ENCODE data around the gene TIMM17B.
"Not testable (repeated sequence)": the region's sequence is repeated elsewhere in the genome, so short reads cannot be mapped to it uniquely, and the experiment has no call there.

Gene TIMM17B

DNA sequence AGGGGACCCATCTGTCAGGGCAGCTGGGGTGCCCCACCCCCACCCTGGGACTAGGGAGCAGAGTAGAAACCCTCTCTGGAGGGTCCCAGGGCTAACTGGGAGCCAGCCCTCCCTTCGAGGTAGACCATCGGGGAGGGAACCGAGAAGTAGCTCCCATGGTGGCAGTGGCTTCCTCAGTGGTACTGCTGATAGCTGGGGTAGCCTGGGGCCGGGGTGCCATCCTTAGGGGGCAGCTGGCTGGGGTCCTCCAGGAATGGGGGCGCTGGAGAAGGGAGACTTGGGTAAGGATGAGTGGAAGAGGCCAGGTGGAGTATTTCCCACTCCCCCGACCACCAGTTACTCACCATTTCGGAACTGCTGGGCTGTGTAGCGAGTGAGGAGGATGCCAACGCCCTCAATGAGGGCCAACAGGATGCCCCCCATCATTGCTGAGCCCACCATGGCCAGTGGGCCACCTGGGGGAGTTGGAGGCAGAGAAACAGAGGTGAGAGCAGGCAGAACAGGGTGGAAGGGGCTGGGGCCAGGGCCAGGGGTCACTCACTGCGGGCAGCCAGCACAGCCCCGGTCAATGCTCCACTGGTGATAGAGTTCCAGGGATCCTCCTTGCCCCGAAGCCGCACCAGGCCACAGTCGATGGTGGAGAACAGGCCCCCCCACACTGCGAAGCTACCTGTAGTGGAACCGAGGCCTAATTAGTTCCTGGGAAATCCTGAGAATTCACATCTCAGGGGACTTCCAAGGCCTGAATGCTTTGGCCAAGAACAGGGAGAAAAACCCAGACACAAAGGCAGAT lies 3.8 kb downstream of the TIMM17B start:
- no peak for DNase-seq

DNA sequence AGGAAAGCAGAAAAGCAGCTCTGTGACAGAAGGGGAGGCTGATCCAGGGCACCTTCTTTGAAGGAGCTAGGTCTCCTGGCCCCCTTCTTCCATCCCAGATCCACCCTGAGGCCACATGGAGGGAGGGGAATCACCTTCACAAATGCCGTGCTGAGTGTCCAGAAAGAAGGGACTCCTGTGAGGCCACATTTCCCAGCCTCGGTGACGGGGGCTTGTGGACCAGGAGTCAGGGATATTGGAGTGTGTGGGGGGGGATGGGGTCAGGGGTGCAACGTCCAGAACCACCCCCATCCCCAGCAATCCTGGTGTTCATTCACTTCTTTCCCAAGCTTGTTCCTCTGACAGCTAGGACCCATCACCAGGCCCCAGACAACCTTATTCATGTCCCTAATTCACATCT lies 4.7 kb downstream of the TIMM17B start:
- no peak for DNase-seq

DNA sequence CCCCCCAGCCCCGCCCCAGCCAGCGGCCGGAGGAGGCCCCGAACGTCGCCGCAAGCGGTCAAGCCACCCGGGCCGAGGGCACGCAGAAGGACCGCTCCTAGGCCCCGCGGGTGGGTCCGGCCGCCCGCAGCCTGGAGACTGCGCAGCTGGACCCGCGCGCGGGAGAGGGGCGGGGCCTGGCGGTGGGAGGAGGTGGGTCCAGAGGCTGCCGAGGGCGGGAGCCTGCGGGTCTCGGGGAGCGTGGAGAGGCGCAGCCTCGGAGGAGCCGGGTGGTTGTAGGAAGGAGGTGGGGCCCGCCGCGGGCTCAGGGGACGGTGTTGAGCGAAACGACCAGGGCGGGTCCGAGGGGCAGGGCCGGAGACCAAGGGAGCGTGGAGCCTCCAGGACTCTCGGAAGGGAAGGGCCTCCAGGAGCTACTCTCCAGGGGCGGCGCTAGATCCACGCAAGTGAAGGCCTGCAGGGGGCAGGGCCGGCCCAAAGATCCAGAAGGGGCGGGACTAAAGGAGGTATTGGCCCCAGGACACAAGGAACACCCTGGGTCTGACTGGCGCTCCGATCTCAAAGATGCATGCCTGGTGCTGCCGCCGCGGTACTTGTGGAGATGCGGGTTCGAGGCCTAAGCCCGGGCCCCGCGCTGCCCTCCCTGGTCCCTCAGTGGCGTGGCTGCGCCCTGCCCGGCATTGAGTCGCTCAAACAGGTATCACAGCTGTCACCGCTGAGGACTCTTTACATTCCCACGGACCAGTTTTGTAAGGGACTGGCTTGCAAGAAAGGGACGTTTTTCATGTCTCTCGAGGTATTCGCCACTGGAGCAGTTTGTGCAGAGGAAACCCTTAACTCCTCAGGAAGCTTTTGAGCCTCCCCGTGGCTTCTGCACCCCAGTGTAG lies 5.9 kb downstream of the TIMM17B start:
- DNase-seq: peak; percentile 92

DNA sequence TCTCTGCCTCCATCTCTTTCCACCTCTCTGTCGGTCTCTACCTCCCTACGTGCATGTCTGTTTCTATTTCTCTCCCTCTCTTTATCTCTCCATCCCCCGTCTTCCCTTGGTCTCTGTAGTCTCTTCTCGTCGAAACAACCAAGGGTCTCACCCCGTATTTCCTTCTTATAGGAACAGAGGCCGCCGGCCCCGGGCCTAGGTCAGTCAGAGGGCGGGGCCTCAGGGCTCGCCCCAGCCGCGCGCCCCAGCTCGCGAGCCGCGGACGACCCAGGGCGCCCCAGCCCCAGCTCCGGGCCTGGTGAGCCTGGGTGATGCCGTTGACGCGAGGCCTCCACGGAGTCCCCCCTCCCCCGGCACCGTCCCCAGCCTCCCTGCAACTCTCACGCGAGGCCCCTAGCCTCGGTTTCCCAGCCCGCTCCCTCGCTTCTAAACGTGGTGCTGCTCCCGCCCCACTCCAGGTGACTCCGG lies 6.6 kb downstream of the TIMM17B start:
- peak; percentile 49 for DNase-seq

DNA sequence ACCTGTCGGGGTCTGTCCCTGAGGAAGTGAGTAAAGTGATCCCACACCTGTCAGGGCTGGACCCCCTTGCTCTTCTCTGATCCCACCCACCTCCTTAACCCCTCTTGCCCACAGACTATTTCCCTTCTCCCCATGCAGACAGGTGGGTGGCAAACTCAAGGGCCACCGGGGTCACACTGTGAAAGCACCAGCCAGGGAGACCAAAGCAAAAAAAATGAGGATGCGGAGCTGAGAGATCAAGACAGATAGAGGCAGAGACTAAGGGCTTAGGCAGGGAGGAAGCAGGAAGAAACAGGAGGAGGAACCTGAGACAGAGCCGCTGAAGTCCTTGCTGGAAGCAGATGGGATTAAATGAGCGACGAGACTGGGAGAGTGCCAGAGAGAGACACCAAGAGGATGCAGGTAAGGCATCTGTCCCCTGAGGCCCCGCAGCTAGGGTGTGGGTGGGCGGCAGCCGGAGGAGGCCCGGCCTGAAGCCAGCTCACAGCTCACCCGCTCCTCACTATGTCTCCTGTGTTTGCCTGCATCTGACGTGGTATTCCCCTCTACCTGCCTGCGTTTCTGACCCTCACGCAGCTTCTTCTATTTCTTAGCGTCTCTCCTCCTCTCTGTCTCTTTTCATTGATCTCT lies 7.2 kb downstream of the TIMM17B start:
- DNase-seq: peak; percentile 27

DNA sequence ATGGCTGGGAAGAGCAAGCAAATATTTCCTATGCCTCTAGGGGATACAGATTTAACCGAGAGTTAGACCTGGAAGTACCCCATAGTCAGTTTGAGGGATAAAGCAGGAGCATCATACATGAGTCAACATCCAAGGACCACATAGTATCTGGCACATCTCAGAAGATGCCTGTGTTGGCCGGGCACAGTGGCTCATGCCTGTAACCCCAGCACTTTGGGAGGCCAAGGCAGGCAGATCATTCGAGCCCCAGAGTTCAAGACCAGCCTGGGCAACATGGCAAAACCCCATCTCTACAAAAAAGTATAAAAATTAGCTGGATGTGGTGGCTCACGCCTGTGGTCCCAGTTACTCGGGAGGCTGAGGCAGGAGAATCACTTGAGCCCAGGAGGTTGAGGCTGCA lies 11.0 kb downstream of the TIMM17B start:
- DNase-seq: not testable (repeated sequence)

DNA sequence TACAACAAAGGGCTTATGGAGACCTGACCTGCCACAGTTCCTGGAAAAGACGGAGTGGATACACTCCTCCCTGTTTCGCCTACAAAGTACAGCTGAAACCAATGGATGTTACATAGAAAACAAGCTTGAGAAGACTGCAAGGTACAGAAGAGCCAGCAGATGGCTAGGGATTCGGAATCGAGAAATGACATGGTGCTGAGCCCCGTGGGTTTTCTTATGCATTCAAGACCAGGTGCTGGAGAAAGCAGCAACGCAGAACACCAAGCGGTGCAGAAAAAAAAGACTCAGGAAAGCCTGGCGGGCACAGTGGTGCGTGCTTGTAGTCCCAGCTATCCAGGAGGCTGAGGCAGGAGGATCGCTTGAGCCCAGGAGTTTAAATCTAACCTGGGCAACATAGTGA lies 13.8 kb downstream of the TIMM17B start:
- DNase-seq: peak; percentile 3

DNA sequence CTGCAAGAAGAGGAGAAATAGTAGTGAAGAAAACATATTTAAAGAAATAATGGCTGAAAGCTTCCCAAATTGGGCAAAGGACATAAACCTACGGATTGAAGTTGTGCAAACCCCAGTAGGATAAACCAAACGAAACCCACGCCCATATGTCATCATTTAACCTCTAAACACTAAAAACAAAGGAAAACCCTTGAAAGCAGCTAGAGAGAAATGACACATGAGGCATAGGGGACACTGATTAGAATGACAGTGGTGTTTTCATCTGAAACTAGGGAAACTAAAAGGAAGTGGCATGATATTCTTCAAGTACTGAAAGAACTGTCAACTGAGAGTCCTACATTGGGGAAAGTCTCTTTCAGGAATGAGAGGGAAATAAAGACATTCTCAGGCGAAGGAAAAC lies 20.6 kb downstream of the TIMM17B start:
- not testable (repeated sequence) for DNase-seq

DNA sequence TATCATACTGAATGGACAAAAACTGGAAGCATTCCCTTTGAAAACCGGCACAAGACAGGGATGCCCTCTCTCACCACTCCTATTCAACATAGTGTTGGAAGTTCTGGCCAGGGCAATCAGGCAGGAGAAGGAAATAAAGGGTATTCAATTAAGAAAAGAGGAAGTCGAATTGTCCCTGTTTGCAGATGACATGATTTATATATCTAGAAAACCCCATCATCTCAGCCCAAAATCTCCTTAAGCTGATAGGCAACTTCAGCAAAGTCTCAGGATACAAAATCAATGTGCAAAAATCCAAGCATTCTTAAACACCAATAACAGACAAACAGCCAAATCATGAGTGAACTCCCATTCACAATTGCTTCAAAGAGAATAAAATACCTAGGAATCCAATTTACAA lies 25.6 kb downstream of the TIMM17B start:
- not testable (repeated sequence) for DNase-seq

DNA sequence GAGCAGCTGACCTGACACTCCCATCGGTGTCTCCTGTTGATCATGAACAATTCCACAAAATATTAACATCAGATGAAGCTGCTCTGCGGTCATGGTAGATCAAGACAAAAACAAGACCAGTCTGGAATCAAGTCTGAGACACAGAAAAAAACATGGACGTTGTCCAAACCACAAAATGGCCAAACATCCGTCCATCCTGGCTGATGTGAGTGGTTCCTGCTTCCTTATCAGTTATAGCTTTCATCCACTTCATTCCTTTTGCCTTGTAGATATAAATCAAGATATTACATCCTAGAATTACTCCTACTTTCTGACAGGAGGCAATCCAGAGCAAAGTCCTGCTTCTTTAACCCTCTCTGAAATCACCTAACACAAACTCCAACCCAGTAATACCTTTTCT lies 33.4 kb downstream of the TIMM17B start:
- DNase-seq: no peak

DNA sequence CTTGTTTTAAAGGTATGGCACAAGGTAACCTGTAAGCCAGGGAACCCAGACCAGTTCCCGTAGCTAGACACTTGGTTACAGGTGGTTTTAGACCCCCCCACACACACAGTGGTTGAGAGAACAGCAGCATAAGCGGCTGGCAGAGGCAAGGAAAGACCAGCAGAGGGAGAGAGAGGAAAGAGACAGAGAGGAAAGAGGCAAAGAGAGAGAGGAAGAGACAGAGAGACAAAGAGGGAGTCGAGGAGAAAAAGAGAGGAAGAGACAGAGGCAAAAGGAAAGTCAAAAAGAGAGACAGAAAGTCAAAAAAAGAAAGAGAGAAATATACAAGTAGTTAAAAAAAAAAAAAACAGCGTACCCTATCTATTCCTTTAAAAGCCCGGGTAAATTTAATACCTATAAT lies 42.7 kb downstream of the TIMM17B start:
- DNase-seq: peak; percentile 42

DNA sequence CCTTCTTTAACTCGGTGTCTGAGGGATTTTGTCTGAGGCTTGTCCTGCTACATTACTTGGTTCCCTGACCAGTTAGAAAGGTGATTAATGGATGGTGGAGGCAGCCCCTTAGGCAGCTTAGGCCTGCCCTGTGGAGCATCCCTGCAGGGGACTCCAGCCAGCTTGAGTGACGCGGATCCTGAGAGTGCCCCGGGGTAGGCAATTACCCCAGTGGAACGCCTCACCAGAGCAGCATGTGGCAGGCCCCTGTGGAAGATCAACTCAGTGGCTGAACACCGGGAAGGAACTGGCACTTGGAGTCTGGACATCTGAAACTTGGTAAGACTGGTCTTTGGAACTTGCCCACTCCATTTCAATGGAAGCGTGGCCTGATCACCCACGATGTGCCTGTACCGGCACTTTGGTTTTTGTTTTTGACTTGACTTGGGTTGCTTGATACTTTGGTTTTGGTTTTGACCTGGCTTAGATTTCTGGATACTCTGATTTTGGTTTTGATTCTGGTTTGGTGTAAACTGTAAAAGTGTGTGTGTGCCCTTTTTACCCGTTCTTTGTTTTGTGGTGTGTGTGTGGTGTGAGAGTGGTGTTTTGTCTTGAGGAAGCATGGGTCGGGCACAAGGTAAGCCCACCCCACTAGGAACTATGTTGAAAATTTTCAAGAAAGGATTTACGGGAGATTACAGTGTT lies 43.3 kb downstream of the TIMM17B start:
- DNase-seq: not testable (repeated sequence)

DNA sequence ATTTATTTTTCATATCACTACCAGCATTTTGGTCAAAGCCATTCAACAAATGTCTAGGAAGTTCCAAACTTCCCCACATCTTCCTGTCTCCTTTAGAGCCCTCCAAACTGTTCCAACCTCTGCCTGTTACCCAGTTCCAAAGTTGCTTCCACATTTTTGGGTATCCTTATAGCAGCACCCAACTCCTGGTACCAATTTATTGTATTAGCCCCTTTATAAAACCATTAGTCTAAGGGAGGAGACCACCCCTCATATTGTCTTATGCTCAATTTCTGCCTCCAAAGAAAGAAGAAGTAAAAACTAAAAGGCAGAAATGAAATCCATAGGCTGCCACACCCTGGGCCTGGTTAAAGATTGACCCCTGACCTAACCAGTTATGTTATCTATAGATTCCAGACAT lies 44.1 kb downstream of the TIMM17B start:
- DNase-seq: not testable (repeated sequence)

DNA sequence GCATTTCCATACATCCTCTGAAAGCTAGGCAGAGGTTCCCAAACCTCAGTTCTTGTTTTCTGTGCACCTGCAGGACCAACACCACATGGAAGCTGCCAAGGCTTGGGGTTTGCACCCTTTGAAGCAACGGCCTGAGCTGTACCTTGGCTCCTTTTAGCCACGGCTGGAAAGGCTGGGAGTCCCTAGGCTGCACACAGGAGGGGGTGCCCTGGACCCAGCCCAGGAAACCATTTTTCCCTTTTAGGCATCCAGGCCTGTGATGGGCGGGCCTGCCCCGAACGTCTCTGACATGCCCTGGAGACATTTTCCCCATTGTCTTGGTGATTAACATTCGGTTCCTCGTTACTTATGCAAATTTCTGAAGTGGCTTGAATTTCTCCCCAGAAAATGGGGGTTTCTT lies 44.7 kb downstream of the TIMM17B start:
- DNase-seq: no peak

DNA sequence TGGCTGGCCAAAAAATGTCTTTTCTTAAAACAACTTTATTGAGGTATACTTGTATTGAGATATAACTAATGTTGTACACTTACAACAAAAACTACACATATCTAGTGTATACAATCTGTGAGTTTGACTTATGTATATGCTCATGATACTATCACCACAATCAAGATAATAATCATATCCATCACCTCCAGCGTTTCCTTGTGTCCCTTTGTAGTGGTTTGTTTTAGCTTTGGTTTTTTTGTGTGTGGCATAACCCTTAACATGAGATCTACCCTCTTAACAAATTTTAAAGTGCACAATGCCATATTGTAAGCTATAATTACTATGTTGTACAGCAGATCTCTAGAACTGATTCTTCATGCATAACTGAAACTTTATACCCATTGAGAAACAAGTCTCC lies 48.7 kb downstream of the TIMM17B start:
- DNase-seq: peak; percentile 3

Measured in NCI-H69 (cell line).